Stimulated activated CD8-positive, alpha-beta memory T cell treated with anti-CD3 and anti-CD28 coated beads, Interleukin-4, amount 100 ng/mL, for 24 hours (primary cell): ENCODE results near the gene NECAP2.
"Not testable (repeated sequence)": the region's sequence is repeated elsewhere in the genome, so short reads cannot be mapped to it uniquely, and the experiment has no call there.

ENCODE experiments used
- DNase-seq: peaks from one replicate; pipeline ENCODE4 v3.0.0-alpha.2; 2020; ENCODE audit warnings: low read depth

Gene NECAP2

DNA sequence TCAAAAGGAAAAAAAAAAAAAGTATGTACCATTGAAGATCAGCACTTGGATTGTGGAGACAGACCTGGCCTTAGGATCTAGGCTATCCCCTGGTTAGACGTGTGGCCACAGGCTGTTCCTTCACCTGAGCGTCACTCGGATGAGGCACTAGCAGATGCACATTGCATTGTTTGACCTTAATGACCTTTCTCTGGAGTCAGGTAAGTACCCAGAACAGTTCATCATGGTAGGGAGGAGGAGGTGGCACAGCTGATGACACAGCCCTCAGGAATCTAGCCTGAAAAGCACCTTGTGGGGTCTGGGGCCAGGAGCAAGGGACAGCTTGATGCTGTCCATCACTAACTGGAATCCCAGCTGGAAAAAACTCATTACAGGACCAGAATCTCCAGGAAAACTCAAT, 21.2 kb downstream of the NECAP2 start:
- DNase-seq: no peak

DNA sequence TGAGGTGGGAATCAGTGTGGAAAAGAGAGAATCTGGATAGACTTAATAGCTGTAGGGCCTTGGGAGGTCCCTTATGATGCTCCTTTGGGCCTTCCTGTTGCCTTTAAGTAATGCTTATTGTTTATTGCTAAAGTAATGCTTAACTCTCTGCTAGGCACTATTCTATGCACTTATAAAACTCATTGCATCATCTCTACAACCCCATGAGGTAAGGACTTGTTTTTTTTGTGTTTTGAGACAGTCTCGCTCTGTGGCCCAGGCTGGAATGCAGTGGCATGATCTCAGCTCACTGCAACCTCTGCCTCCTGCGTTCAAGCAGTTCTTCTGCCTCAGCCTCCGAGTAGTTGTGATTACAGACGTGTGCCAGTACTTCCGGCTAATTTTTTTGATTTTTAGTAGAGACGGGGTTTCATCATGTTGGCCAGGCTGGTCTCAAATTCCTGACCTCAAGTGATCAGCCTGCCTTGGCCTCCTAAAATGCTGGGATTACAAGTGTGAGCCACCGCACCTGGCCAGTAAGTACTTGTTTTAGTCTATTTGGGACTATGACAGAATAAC, 22.3 kb downstream of the NECAP2 start:
- DNase-seq: no peak

DNA sequence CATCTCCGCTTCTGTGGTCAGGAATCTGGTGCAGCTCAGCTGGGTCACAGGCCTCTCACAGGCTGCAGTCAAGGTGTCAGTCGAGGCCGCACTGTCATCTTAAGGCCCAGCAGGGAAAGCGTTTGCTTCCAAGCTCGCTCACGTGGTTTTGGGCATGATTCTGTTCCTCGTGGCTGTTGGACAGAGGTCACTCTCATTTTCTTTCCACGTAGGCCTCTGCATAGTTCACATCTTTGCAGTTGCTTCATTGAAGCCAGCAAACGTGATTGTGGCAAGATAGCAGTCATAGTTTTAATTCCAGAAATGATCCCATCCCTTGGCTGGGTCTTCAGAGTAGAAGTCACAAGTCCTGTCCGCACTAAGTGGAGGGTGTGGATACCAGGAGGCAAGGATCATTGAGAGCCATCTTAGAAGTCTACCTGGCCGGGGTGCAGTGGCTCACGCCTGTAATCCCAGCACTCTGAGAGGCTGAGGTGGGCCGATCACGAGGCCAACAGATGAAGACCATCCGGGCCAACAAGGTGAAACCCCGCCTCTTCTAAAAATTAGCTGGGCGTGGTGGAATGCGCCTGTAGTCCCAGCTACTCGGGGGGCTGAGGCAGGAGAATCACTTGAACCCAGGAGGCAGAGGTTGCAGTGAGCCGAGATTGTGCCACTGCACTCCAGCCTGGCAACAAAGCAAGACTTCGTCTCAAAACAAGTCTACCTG, 24.5 kb downstream of the NECAP2 start:
- DNase-seq: no peak

DNA sequence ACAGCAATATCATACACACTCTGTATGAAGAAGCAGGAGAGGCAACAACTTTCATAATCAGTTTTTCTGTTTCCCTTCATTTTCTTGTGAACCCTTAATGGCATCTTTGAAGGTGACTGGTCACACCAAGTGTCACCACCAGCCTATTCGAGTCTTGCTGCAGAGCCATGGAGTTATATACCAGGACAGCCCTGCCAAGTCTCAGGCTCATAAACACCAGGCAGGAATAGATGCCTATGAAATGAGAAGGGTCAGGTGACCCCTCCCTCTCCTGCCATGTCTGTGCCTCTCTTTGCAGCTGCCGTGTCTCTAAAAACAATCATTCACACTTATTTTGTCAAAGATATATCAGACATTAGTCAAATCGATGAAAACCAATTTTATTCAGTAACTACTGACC, 28.0 kb downstream of the NECAP2 start:
- DNase-seq: no peak

DNA sequence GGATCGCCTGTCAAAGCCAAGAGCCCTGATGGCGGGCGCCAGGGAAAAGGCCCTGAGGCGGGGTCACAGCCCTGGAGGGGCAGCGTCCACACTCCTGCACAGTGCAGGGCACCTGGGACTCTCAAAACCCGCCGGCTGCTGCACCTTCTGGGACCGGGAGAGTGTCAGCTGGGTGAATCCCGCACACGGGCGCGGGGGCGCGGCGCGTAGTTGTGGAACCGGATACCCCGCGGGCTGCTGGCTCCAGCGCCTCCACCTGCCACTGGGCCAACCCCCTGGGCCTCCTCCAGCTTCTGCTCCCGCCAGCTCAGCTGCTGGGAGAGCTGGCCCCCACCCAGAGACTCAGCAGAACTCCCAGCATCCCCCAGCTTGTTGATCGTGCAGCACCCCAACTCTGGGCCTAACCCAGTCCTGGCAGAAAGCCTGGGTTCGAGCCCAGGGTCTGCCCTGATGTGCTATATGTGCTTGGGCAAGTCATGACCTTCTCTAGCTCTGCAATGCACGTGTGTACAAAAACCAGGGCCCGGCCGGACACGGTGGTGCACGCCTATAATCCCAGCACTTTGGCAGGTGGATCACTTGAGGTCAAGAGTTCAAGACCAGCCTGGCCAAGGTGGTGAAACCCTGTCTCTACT, 33.8 kb downstream of the NECAP2 start:
- no peak for DNase-seq

DNA sequence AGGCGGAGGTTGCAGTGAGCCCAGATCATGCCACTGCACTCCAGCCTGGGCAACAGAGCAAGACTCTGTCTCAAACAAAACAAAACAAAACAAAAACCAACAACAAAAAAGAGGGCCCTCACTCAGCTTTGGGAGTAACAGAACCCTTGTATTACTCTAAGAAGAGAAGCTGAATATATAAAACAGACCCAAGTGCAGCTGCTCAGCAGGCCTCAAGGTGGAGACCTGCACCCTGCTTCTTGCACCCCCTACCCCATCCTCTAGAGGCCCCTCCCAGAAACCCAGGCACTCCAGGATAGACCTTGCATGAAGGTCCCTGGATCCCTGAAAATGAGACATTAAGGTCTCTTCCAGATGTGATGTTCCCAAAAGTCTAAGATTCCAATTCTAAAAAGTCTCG, 34.4 kb downstream of the NECAP2 start:
- DNase-seq: not testable (repeated sequence)

DNA sequence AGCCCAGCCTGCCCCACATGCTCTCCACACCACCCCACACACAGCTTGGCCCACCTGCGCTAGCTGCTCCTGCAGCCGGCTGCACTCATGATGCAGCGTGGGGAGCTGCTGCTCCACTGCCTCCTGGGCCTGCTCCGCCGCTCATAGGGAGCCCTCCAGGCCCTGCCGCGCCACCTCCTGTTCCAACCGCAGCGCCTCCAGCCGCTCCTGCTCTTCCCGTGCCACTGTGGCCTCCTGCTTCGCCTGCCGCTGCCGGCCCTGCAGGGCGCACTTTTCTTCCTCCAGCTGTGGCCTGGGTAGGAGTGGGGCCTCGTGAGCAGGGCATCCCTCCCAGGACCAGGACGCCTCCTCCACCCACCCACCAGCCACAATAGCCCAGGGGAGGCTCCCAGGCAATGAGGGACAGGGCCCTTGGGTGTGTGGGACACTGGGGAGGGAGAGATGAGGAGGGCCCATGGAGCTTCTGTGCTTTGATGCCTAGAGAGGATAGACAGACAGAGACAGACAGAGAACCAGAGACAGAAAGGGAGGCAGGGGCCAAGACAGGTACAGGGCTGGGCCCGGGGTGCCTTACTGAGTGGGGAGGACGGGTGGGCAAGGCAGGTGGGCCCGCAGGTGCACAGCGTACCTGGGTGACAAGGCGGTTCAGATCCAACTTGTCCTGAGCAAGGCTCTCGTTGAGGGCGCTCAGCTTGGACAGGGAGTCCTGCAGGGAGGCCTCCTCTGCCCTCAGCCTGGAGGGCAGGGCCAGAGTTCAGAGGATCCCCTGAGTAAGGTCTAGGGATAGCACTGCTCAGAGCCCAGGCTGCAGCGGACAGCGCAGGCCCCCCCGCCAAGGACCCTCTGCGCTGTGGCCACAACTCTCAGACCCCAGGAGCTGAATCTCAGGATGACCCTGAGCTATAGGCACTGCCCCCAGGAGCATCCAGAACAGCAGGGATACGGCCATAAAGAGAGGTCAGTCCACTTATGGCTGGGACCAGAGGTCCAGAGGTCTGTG, 35.5 kb downstream of the NECAP2 start:
- not testable (repeated sequence) for DNase-seq

DNA sequence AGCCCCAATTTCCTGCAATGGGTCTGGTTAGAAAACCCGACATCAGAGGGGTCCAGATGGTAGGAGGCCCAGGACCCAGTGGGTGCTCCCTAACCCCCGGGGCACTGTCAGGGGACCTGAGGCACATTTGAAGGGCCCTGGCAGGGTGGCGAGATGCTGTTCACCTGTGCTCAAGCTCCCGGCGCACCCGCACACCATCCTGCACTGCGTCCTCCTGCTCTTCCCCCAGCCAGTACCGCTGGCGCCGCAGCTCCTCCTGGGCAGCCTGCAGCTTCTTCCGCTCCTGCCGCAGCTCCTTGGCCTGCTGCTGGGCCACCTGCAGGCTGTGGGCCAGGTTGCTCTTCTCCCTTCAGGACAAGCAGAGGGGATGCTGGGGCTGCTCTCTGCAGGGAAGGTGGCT, 37.6 kb downstream of the NECAP2 start:
- DNase-seq: no peak

DNA sequence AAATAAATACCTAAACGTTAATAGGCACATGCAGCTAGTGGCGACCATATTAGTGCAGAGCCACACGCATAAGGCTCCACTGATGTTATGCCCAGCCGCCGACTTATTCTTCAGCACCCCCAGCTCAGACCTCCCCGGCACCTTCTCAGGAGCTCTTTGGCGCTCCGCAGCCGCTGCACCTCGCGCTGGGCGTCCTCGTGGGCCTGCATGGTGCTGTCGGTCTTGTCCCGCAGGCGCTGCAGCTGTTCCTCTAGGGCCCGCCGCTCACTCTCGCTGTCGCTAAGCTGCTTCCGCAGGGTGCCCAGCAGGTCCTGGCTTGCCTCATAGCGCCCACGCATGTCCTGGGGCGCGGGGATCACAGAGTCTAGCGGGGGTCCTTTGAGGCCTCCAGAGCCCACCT, 42.6 kb downstream of the NECAP2 start:
- DNase-seq: not testable (repeated sequence)

DNA sequence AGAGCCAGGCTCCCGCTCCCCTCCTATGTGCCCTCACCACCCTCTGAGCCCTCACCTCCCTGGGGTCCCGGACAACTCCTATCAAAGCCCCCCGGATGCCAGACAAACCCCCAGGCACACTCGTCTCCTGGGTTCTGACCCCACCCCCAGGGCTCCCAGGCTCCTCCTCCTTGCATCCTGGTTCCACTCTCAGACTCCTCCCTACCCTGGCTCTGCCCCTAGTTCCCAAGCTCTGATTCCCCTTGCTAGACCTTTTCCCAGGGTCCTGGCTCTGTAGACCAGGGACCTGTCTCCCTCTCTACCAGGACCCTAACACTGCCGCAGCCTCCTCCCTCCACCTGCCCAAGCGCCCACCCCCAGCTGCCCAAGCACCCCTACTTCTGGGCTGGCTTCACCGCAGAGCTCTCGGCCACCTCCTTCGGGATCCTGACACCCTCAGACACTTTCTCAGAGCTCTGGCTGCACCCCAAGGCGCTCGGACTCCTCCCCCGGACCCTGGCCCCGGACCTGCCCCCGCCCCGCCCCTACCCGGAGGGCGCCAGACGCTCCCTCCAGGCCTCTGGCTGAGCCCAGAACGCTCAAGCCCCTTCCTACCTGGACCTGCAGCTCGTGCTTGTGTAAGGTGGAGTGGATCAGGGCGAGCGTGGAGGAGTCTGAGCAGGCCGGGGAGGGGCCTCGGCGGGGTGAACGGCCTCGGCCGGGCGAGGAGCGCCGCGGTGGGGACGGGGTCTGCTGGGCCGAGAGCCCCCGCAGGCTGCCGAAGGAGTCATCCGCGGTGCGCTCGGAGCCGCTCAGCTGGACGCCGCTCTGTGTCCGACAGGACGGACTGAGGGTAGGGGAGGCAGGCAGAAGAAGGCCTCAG, 43.3 kb downstream of the NECAP2 start:
- not testable (repeated sequence) for DNase-seq

DNA sequence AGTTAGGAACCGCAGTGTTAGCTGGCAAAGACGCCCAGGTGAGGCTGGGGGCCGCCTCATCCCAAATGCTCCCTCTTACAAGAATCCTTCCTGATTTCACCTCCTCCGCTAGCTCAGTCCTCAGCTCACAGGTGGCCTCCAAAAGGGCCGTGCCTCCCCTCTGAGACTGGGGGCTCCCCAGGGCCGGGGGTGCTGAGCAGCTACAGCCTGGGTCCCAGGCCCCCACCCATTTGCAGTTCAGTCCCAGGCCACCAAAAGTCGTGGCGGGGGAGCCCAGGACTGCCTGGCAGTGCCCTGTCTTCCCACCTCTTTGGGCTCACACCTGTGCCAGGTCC, 43.9 kb downstream of the NECAP2 start:
- DNase-seq: no peak

DNA sequence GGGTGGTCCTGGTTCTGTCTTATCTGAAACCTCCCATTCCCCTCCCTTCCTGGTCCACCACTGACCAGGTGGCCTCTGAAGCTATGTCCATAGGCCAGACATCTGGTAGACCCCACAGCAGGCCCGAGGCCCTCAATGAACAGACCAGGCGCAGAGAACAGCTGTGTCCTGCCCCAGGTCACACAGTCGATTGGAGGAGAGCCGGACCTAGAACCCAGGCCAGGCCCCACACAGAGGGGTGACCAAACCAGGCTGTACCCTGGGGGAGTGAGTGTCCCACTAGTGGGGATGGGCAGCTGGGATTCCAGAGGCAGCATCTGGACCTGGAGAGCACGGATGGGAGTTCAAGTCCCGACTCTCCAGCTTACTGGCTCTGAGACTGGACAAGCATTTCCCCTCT, 44.4 kb downstream of the NECAP2 start:
- no peak for DNase-seq

DNA sequence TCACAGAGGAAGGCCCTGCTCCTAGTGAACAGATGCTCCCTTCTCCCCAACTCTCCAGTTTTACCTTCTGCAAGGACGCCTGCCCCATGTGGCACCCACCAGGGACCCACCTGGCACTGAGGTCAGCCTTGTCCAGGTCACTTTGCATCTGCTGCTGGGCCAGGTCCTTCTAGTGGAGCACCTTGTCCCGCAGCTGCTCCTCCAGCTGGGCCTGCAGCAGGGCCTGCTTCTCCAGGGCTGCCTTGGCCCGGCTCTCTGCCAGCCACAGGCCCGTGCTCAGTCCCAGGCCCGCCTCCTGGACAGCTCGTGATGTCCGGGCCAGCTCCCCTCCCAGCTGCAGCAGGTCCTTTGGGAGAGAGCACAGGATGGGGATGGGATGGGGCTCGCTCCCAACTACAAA, 45.8 kb downstream of the NECAP2 start:
- not testable (repeated sequence) for DNase-seq

DNA sequence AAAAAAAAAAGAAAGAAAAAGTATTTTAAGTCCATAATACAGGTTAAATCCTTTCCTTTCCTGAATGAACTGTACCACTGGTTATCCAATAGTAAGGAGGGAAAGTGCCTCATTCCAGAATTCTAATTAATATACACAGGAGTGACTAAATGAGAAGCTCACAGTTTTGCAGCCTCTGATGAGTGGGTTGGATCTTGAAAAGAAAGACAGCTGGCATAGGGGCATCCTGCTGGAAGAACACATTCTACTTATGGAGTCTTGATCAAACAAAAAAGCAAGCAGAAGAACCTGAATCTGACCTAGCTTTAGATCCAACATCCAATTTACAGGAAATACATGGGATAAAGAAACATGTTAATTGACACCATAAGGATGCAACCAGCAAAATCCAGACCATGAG, 46.5 kb downstream of the NECAP2 start:
- not testable (repeated sequence) for DNase-seq

DNA sequence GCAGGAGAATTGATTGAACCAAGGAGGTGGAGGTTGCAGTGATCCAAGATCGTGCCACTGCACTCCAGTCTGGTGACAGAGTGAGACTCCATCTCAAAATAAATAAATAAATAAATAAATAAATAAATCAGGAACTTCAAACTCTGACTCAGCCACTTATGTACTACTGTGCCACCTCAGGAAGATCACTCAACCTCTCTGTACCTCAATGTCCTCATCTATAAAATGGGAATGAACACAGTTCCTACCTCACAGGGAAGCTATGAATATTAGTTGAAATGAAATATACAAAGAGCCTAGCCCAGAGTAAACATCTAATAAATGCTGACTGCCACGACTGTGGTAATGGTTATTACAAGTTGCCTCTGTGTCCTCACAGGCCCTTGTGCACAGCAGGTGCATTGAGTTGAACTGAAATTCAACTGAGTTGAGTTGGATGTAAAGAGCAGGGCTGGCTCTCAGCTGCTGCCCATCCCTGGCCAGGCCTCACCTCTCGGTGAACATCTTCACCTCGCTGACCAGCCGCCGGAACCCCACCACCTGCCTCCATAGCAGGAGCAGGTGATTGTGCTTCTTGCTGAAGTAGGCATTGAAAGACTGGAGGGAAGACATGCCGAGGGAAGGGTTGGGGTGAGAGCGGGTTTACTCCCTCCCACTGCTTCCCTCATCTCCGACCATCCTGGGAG, 48.8 kb downstream of the NECAP2 start:
- not testable (repeated sequence) for DNase-seq

DNA sequence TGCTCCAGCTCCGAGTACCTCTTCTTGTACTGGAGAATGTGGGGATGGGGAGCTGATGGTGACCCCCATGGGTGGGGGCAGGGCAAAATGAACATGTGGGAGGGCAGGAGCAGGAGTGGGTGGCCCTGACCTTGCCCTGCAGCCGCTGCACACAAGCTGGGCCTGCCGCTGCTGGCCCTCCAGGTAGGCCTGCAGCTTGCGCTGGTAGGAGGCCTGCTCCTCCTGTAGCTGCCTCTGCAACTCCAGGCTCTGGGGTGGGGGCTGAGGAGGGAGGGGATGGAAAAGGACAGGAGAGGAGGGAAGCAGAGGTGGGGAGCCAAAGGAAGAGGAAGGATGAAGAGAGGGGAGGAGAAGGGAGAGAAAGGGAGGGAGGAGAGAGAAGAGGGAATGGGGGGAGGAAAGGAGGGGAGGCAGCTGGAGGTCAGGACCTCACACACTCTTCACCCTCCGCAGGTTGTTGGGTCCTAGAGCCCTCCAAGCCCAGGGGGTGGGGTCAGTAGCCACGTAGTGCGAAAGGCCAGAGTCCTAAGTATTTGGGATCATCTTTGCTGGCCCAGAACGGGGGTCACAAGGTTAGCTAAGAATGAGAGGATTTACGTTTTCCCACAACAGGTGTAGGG, 50.6 kb downstream of the NECAP2 start:
- DNase-seq: no peak

DNA sequence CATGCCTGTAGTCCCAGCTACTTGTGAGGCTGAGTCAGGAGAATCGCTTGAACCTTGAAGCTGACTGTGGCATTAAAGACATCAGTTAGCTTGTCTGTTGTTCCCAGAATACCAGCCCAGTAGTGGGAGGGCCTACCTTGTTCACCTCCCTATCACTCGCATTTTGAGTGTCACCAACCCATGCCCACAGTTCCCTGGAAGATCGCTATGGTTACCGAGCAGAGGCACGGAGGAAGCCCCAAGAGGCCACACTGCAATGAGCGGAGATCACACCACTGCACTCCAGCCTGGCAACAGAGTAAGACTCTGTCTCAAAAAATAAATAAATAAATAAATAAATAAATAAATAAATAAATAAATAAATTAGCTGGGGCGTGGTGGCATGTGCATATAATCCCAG, 52.4 kb downstream of the NECAP2 start:
- not testable (repeated sequence) for DNase-seq

DNA sequence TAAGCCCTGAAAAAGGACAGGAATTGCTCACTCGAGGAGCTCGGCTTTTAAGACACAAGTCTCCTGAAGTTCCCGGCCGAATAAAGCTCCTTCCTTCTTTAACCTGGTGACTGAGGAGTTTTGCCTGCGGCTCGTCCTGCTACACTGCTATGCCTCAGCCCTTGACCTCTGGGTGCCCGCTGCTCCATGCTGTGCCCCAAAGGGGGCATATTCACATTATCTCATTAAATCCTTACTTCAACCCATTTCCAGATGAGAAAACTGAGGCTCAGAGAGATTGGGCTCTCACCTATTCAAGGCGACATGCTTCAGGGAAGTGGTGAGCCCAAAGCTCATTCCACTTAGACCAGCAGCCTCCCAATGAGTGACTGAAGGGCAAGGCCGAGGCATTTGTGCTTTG, 53.2 kb downstream of the NECAP2 start:
- DNase-seq: not testable (repeated sequence)

DNA sequence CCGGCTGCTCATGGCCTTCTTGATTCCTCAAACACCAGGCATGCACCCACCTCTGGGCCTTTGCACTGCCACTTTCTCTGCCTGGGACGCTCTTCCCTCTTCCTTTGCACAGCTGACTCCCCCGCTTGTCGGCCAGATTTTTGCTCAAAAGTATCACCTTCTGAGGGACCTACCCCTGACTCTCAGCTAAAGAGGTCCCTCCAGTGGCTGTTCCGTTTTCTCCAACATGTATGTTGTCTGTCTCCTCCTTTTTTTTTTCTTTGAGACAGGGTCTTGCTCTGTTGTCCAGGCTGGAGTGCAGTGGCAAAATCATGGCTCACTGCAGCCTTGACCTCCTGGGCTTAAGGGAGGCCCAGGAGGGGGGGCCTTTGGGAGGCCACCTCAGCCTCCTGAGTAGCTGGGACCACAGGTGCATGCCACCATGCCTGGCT, 57.0 kb downstream of the NECAP2 start:
- not testable (repeated sequence) for DNase-seq

DNA sequence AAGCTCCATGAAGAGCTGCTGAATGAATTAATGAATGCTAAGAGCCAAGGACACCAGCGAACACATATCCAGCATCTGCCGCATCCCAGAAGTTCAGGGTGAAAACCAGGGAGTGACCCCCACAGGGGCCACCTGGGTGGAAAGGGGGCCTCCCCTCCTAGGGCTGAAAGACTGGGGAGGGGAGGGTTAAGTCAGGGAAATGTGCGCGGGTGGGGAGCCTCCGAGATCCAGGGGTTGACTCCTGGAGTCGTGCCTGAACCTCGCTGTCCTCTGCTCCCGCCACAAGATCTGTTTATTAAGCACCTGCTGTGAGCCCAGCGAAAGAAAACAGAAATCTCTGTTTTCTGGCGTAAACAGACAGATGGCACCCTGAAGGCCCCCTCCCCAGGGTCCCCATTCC, 57.5 kb downstream of the NECAP2 start:
- DNase-seq: not testable (repeated sequence)
